GM23338 (cell line): ENCODE measurements around the gene CORO1C. TPM values are rescaled to one million over a fixed set of nuclear protein-coding genes. Genes with fewer than 3 reads are reported as not detected.

Experiments used
- ATAC-seq: fragments of 200-7000 bp; cut with Tn5 transposase; 3 replicates; pipeline ENCODE4 v1.9.1; 2020
- DNase-seq: peaks from one replicate; pipeline ENCODE4 v3.0.0-alpha.2; 2015; ENCODE audit warnings: low spot score
- H2AFZ ChIP-seq: fragments of 200-600 bp; sonication (generic); 2 replicates; pipeline ENCODE4 v1.8.0; 2016; ENCODE audit warnings: antibody characterized with exemption, mild to moderate bottlenecking, moderate library complexity
- H3F3A ChIP-seq: fragments of 200-600 bp; sonication (generic); replicated peaks from 2 replicates; pipeline ENCODE4 v1.8.0; 2017; ENCODE audit warnings: antibody characterized with exemption, mixed run types, low read depth
- H3K27ac ChIP-seq: fragments of 200-600 bp; sonication (generic); 2 replicates; pipeline ENCODE4 v1.6.1; 2016; ENCODE audit warnings: low read depth
- H3K27me3 ChIP-seq: fragments of 200-600 bp; sonication (generic); 2 replicates; pipeline ENCODE4 v1.8.0; 2016; ENCODE audit warnings: mild to moderate bottlenecking, mixed run types, moderate library complexity; ENCODE audit not compliant: insufficient read depth
- H3K36me3 ChIP-seq: fragments of 200-600 bp; sonication (generic); 2 replicates; pipeline ENCODE4 v1.8.0; 2016; ENCODE audit warnings: mild to moderate bottlenecking; ENCODE audit not compliant: insufficient read depth
- H3K4me1 ChIP-seq: fragments of 200-600 bp; sonication (generic); 2 replicates; pipeline ENCODE4 v1.8.0; 2016; ENCODE audit warnings: mild to moderate bottlenecking, moderate library complexity; ENCODE audit not compliant: insufficient read depth
- H3K4me2 ChIP-seq: fragments of 200-600 bp; sonication (generic); 2 replicates; pipeline ENCODE4 v1.7.1; 2017; ENCODE audit warnings: mixed run types
- H3K4me3 ChIP-seq: fragments of 200-600 bp; sonication (generic); 2 replicates; pipeline ENCODE4 v1.6.1; 2016; ENCODE audit warnings: mixed run types
- H3K79me2 ChIP-seq: fragments of 200-600 bp; sonication (generic); replicated peaks from 2 replicates; pipeline ENCODE4 v1.8.0; 2017; ENCODE audit warnings: mild to moderate bottlenecking; ENCODE audit not compliant: insufficient read depth
- H3K9me2 ChIP-seq: fragments of 200-600 bp; sonication (generic); 2 replicates; pipeline ENCODE4 v1.8.0; 2017; ENCODE audit not compliant: insufficient read depth
- H4K20me1 ChIP-seq: fragments of 200-600 bp; sonication (generic); replicated peaks from 2 replicates; pipeline ENCODE4 v1.8.0; 2017; ENCODE audit warnings: mild to moderate bottlenecking; ENCODE audit not compliant: insufficient read depth
- H3K27ac Mint-ChIP-seq: 2 replicates; pipeline ENCODE4 v1.8.0; 2020; ENCODE audit warnings: inconsistent platforms, mild to moderate bottlenecking, moderate library complexity, mixed read lengths
- H3K27me3 Mint-ChIP-seq: 3 replicates; pipeline ENCODE4 v1.8.0; 2022; ENCODE audit warnings: low read depth, mild to moderate bottlenecking, moderate library complexity, mixed read lengths, inconsistent platforms; ENCODE audit not compliant: insufficient read depth, poor library complexity
- H3K36me3 Mint-ChIP-seq: 3 replicates; pipeline ENCODE4 v1.8.0; 2021; ENCODE audit warnings: low read depth, mild to moderate bottlenecking, inconsistent platforms, moderate library complexity, mixed read lengths
- H3K4me1 Mint-ChIP-seq: 3 replicates; pipeline ENCODE4 v1.8.0; 2020; ENCODE audit warnings: mild to moderate bottlenecking, inconsistent platforms, mixed read lengths
- H3K4me3 Mint-ChIP-seq: 3 replicates; pipeline ENCODE4 v1.8.0; 2021; ENCODE audit warnings: moderate library complexity, mild to moderate bottlenecking, inconsistent platforms, mixed read lengths
- H3K9me3 Mint-ChIP-seq: 3 replicates; pipeline ENCODE4 v1.8.0; 2020; ENCODE audit warnings: moderate library complexity, mild to moderate bottlenecking, inconsistent platforms, mixed read lengths
- CREB1 ChIP-seq: fragments of 250-450 bp; sonication (Bioruptor Pico); IDR thresholded peaks from 2 replicates; pipeline ENCODE4 v1.5.0; 2020; ENCODE audit warnings: low read depth, mild to moderate bottlenecking, moderate library complexity
- CTCF ChIP-seq, 2 experiments: fragments of 200-600 bp in 1 of 2; sonication (generic) in 1 of 2; conservative IDR thresholded peaks; 2 replicates each; pipeline versions ENCODE4 v1.5.1 to v1.6.1; 2016 to 2017; ENCODE audit warnings: antibody characterized with exemption in 2 of 2, low read depth in 2 of 2, mild to moderate bottlenecking in 2 of 2, moderate library complexity in 1 of 2
- ETS1 ChIP-seq: IDR thresholded peaks from 2 replicates; pipeline ENCODE4 v1.6.1; 2016; ENCODE audit warnings: antibody characterized with exemption
- EZH2 ChIP-seq: fragments of 200-600 bp; sonication (generic); IDR thresholded peaks from one replicate; pipeline ENCODE4 v1.8.0; 2017; ENCODE audit warnings: antibody characterized with exemption, mild to moderate bottlenecking, low read depth; ENCODE audit not compliant: unreplicated experiment
- EZH2phosphoT487 ChIP-seq: fragments of 200-600 bp; sonication (generic); IDR thresholded peaks from one replicate; pipeline ENCODE4 v1.8.1; 2018; ENCODE audit warnings: antibody characterized with exemption; ENCODE audit not compliant: unreplicated experiment
- JUNB ChIP-seq: IDR thresholded peaks from one replicate; pipeline ENCODE4 v1.6.1; 2016; ENCODE audit warnings: antibody characterized with exemption; ENCODE audit not compliant: unreplicated experiment
- NANOG ChIP-seq: IDR thresholded peaks from 2 replicates; pipeline ENCODE4 v1.6.1; 2016; ENCODE audit warnings: antibody characterized with exemption, borderline replicate concordance
- POLR2AphosphoS5 ChIP-seq: IDR thresholded peaks from 2 replicates; pipeline ENCODE4 v1.6.1; 2016; ENCODE audit warnings: antibody characterized with exemption, low read depth
- REST ChIP-seq: IDR thresholded peaks from one replicate; pipeline ENCODE4 v1.6.1; 2018; ENCODE audit warnings: antibody characterized with exemption; ENCODE audit not compliant: unreplicated experiment
- STAT1 ChIP-seq: IDR thresholded peaks from one replicate; pipeline ENCODE4 v1.6.1; 2016; ENCODE audit warnings: antibody characterized with exemption; ENCODE audit not compliant: unreplicated experiment
- ZNF114 ChIP-seq: fragments of 250-450 bp; sonication (Bioruptor Pico); IDR thresholded peaks from 2 replicates; pipeline ENCODE4 v1.5.0; 2020; ENCODE audit warnings: mild to moderate bottlenecking, moderate library complexity
- ZNF331 ChIP-seq: fragments of 250-450 bp; sonication (Bioruptor Pico); IDR thresholded peaks from 2 replicates; pipeline ENCODE4 v1.5.0; 2020; ENCODE audit warnings: low read depth, mild to moderate bottlenecking, moderate library complexity
- polyA plus RNA-seq: library from polyadenylated mRNA; unstranded; fragments of >200 nt; fragmentation: Nextera tagmentation; extraction: Ambion mirVana; gene quantifications from 2 replicates; pipeline ENCODE4 v1.2.1, GENCODE V29; 2016
- total RNA-seq: library from RNA; depleted of rRNA; stranded (reverse); fragments of >200 nt; shearing (Covaris generic); gene quantifications from 2 replicates; pipeline ENCODE4 v1.2.3, GENCODE V29; 2014
- TF ChIP-seq, protein P1 (sequence below): fragments of 250-450 bp; sonication (Bioruptor Pico); IDR thresholded peaks from 2 replicates; pipeline ENCODE4 v1.5.0; 2020; ENCODE audit warnings: mild to moderate bottlenecking, moderate library complexity

Gene CORO1C
- total and polyA plus RNA-seq, 2 experiments from 2014 or later: 59.2 to 89.5 TPM

GRCh38 chr12:108645686-108646599 is 85.4 kb downstream of the CORO1C start:
- H4K20me1 ChIP-seq: no peaks in the 10 kb centered on the region
- H3K27ac ChIP-seq: peak overlapping the region; percentile 26; the same call in 1 of the 2 replicates
- H3K4me2 ChIP-seq: no peak overlapping the region
- no peak overlapping the region for H2AFZ ChIP-seq
- no peaks in the 10 kb centered on the region for H3K27me3 ChIP-seq
- Mint-ChIP-seq H3K9me3 (no peaks in the 10 kb centered on the region), H3K36me3 (peaks cover 27% of the 10 kb centered on the region), H3K4me3 (no peak overlapping the region), H3K27me3 (peaks cover 4% of the 10 kb centered on the region), H3K27ac (no peak overlapping the region), H3K4me1 (peaks cover 8% of the 10 kb centered on the region)
- TF ChIP-seq ZNF114 (CRISPR knock-in tag) (no peak), NANOG (no peak), CREB1 (CRISPR knock-in tag) (no peak), CTCF (conservative IDR thresholded peaks at IDR 0.05; ENCODE audit: low read depth in 2 of 2) (no peak), STAT1 (no peak), ETS1 (no peak), EZH2 (no peak), ZNF331 (CRISPR knock-in tag) (no peak), REST (no peak), EZH2phosphoT487 (no peak), JUNB (no peak), POLR2AphosphoS5 (no peak)
- TF ChIP-seq, protein P1, sequence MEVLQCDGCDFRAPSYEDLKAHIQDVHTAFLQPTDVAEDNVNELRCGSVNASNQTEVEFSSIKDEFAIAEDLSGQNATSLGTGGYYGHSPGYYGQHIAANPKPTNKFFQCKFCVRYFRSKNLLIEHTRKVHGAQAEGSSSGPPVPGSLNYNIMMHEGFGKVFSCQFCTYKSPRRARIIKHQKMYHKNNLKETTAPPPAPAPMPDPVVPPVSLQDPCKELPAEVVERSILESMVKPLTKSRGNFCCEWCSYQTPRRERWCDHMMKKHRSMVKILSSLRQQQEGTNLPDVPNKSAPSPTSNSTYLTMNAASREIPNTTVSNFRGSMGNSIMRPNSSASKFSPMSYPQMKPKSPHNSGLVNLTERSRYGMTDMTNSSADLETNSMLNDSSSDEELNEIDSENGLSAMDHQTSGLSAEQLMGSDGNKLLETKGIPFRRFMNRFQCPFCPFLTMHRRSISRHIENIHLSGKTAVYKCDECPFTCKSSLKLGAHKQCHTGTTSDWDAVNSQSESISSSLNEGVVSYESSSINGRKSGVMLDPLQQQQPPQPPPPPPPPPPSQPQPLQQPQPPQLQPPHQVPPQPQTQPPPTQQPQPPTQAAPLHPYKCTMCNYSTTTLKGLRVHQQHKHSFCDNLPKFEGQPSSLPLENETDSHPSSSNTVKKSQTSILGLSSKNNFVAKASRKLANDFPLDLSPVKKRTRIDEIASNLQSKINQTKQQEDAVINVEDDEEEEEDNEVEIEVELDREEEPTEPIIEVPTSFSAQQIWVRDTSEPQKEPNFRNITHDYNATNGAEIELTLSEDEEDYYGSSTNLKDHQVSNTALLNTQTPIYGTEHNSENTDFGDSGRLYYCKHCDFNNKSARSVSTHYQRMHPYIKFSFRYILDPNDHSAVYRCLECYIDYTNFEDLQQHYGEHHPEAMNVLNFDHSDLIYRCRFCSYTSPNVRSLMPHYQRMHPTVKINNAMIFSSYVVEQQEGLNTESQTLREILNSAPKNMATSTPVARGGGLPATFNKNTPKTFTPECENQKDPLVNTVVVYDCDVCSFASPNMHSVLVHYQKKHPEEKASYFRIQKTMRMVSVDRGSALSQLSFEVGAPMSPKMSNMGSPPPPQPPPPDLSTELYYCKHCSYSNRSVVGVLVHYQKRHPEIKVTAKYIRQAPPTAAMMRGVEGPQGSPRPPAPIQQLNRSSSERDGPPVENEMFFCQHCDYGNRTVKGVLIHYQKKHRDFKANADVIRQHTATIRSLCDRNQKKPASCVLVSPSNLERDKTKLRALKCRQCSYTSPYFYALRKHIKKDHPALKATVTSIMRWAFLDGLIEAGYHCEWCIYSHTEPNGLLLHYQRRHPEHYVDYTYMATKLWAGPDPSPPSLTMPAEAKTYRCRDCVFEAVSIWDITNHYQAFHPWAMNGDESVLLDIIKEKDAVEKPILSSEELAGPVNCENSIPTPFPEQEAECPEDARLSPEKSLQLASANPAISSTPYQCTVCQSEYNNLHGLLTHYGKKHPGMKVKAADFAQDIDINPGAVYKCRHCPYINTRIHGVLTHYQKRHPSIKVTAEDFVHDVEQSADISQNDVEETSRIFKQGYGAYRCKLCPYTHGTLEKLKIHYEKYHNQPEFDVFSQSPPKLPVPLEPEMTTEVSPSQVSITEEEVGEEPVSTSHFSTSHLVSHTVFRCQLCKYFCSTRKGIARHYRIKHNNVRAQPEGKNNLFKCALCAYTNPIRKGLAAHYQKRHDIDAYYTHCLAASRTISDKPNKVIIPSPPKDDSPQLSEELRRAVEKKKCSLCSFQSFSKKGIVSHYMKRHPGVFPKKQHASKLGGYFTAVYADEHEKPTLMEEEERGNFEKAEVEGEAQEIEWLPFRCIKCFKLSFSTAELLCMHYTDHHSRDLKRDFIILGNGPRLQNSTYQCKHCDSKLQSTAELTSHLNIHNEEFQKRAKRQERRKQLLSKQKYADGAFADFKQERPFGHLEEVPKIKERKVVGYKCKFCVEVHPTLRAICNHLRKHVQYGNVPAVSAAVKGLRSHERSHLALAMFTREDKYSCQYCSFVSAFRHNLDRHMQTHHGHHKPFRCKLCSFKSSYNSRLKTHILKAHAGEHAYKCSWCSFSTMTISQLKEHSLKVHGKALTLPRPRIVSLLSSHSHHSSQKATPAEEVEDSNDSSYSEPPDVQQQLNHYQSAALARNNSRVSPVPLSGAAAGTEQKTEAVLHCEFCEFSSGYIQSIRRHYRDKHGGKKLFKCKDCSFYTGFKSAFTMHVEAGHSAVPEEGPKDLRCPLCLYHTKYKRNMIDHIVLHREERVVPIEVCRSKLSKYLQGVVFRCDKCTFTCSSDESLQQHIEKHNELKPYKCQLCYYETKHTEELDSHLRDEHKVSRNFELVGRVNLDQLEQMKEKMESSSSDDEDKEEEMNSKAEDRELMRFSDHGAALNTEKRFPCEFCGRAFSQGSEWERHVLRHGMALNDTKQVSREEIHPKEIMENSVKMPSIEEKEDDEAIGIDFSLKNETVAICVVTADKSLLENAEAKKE (CRISPR knock-in tag): no peak
- 0 out of 2 replicates have a peak, but pooled peaks cover under 1% of the 10 kb centered on the region for H3F3A ChIP-seq
- H3K36me3 ChIP-seq: peaks cover 11% of the 10 kb centered on the region; the same call in 1 of the 2 replicates
- DNase-seq (no peak), ATAC-seq (no peak)
- H3K4me3 ChIP-seq: no peak overlapping the region
- H3K79me2 ChIP-seq: no peaks in the 10 kb centered on the region
- H3K4me1 ChIP-seq: no peaks in the 10 kb centered on the region
- H3K9me2 ChIP-seq: peaks cover 1% of the 10 kb centered on the region; the same call in 1 of the 2 replicates
